HG03520 (cell line): ENCODE results near the gene OR4C6.

ENCODE experiments used
- ATAC-seq: cut with Tn5 transposase; IDR thresholded peaks from one replicate; pipeline ENCODE4 v1.9.1; 2021; ENCODE audit warnings: mild to moderate bottlenecking, moderate library complexity; ENCODE audit not compliant: unreplicated experiment

Gene OR4C6

GRCh38 chr11:55661901-55662300 lies at the start of gene OR4C6:
TSS of gene OR4C6 (plus strand) at chr11:55662201. CDS start at chr11:55665167, 2,966 bp downstream.
- ATAC-seq, result no peak

- no peak for ATAC-seq
Observed at GRCh38 chr11:55624531-55624930, 37.5 kb upstream of the OR4C6 start.

DNA sequence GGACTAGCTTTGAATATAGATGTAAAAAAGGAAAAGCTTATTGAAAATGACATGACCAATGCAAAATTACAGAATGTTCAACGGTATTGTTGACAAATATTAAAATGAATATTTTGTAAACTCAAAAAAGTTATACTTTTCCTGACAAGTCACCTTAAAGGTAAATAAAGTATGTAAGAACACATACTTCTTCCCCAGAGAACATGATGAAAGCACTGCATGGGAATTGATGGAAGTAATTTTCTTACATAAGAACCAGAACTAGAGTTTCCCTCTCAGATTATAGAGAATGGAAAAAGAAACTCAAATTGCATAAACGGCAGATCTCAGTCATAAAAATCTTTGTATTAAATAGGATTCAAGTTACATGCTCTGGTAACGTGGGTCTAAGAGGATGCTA lies 27.2 kb upstream of the OR4C6 start, which contains the start of gene OR4P4:
OR4P4 (plus strand) TSS at position 301 of the 400 bp plus-strand sequence.
- ATAC-seq, result no peak

- ATAC-seq, result no peak
Observed at GRCh38 chr11:55648027-55648426, 14.0 kb upstream of the OR4C6 start, which contains the start of gene OR4S2. TSS of gene OR4S2 (plus strand) at chr11:55648327. CDS start at chr11:55650904, 2,577 bp downstream.

GRCh38 chr11:55652560-55652959 lies 9.4 kb upstream of the OR4C6 start:
- ATAC-seq, result no peak

GRCh38 chr11:55655096-55655495 lies 6.9 kb upstream of the OR4C6 start:
- ATAC-seq, result no peak

GRCh38 chr11:55658031-55658573 lies 3.9 kb upstream of the OR4C6 start:
- ATAC-seq, result peak; percentile 95

GRCh38 chr11:55658608-55659007 lies 3.4 kb upstream of the OR4C6 start:
- peak; percentile 26 for ATAC-seq

- ATAC-seq, result no peak
Observed at GRCh38 chr11:55669376-55669775, 7.4 kb downstream of the OR4C6 start.

GRCh38 chr11:55673860-55674259 lies 11.9 kb downstream of the OR4C6 start:
- no peak for ATAC-seq

DNA sequence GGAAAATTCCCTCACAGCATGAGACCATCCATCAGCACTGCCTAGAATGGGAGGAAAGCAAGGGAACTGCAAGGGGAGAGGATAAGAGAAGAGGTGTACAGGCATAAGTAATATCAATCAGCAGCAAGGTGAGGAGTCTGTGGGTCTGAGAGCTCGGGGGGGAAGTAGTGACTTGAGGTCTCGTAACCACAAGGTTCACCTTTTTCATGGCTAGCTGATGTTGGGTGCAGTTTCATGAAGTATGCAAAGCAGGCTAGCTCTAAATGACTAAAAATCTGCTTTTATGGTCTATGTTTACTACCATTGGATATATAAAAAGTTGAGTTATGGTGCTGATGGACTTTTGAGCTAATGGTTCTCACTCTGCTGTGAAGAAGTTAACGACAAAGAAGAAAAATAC lies 35.8 kb downstream of the OR4C6 start:
- peak; percentile 98 for ATAC-seq

DNA sequence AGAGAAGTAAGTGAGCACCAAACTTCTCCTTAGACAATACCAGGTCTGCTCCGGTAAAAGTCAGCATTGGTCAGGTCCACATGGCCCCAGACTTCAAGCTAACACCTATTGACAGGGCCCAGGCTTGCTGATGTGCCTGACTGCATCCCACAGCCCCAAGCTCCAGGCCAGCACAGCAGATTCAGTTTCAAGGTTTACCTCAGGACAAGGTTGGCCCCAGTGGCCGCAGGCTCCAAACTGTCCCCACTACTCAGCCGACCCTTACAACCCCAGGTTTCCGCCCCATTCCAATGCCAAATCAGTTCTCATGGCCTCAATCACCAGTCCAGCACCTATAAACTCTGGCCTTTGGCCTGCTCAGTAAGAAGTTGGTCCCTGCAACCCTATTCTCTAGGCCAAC lies 39.4 kb downstream of the OR4C6 start:
- ATAC-seq, result no peak

DNA sequence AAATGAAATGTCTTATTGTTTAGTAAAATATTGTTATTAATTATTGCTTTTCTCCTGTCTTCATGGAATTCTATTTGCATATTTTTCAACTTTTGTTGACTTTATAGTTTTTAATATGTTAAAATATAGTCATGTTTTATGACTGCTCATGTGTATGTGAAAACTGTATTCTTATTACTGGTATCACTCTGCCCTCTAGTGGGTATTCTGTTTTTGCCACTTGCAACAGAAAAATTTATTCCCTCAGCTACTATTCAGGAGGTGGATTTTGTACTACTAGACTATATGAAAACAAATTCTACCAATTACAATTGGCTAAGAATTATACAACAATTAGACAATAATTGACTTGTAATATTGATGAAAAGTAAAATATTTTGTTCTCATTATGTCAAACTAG lies 45.0 kb downstream of the OR4C6 start:
- ATAC-seq, result peak; percentile 56

DNA sequence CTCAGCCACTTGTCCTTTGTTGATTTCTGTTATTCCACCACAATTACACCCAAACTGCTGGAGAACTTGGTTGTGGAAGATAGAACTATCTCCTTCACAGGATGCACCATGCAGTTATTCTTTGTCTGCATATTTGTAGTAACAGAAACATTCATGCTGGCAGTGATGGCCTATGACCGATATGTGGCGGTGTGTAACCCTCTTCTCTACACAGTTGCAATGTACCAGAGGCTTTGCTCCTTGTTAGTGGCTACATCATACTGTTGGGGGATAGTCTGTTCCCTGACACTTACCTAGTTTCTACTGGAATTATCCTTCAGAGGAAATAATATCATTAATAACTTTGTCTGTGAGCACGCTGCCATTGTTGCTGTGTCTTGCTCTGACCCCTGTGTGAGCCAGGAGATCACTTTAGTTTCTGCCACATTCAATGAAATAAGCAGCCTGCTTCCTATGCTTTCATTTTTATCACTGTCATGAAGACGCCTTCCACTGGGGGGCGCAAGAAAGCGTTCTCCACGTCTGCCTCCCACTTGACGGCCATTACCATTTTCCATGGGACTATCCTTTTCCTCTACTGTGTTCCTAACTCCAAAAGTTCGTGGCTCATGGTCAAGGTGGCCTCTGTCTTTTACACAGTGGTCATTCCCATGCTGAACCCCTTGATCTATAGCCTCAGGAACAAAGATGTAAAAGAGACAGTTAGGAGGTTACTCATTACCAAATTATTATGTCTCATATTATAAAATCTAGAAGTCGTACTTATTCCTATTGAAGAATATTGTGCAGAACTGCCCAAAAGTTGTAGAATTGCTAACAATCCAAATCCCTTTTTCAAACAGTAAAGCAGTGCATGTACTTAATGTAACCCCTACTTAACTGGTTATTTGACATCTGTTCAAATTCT lies 53.2 kb downstream of the OR4C6 start:
- no peak for ATAC-seq
